Neural progenitor cell (in vitro differentiated cells): ENCODE results near the gene SLX4IP. TPM values are rescaled to one million over a fixed set of nuclear protein-coding genes. Genes with fewer than 3 reads are reported as not detected.

Experiments
- DNase-seq: peaks from one replicate; pipeline ENCODE4 v3.0.0-alpha.2; 2016; ENCODE audit warnings: low spot score
- H2AFZ ChIP-seq: fragments of 200-600 bp; sonication (generic); replicated peaks from 2 replicates; pipeline ENCODE4 v1.6.1; 2016; ENCODE audit warnings: antibody characterized with exemption
- H3F3A ChIP-seq: fragments of 200-600 bp; sonication (generic); 2 replicates; pipeline ENCODE4 v1.6.1; 2016; ENCODE audit warnings: antibody characterized with exemption, low read depth
- H3K27ac ChIP-seq: fragments of 200-600 bp; sonication (generic); 2 replicates; pipeline ENCODE4 v1.5.1; 2016; ENCODE audit warnings: mild to moderate bottlenecking
- H3K27me3 ChIP-seq: fragments of 200-600 bp; sonication (generic); 2 replicates; pipeline ENCODE4 v1.6.1; 2016; ENCODE audit warnings: mild to moderate bottlenecking, moderate library complexity
- H3K36me3 ChIP-seq: fragments of 200-600 bp; sonication (generic); 2 replicates; pipeline ENCODE4 v1.5.1; 2016
- H3K4me1 ChIP-seq: fragments of 200-600 bp; sonication (generic); 2 replicates; pipeline ENCODE4 v1.6.1; 2016; ENCODE audit warnings: mixed run types
- H3K4me2 ChIP-seq: fragments of 200-600 bp; sonication (generic); 2 replicates; pipeline ENCODE4 v1.6.1; 2016
- H3K4me3 ChIP-seq: fragments of 200-600 bp; sonication (generic); 2 replicates; pipeline ENCODE4 v1.5.1; 2016
- H3K79me2 ChIP-seq: fragments of 200-600 bp; sonication (generic); 2 replicates; pipeline ENCODE4 v1.6.1; 2016; ENCODE audit warnings: low read depth
- H3K9ac ChIP-seq: fragments of 200-600 bp; sonication (generic); 2 replicates; pipeline ENCODE4 v1.6.1; 2016
- H3K9me3 ChIP-seq: fragments of 200-600 bp; sonication (generic); 2 replicates; pipeline ENCODE4 v1.5.1; 2016; ENCODE audit warnings: low read depth
- H4K20me1 ChIP-seq: fragments of 200-600 bp; sonication (generic); 2 replicates; pipeline ENCODE4 v1.6.1; 2016; ENCODE audit warnings: low read depth
- H3K27ac Mint-ChIP-seq: 3 replicates; pipeline ENCODE4 v1.8.0; 2021; ENCODE audit warnings: mixed read lengths
- H3K27me3 Mint-ChIP-seq: 2 replicates; pipeline ENCODE4 v1.8.0; 2022; ENCODE audit warnings: low read depth, mild to moderate bottlenecking, inconsistent platforms, moderate library complexity, mixed read lengths; ENCODE audit not compliant: insufficient read depth
- H3K36me3 Mint-ChIP-seq: 3 replicates; pipeline ENCODE4 v1.8.0; 2021; ENCODE audit warnings: mixed read lengths
- H3K4me1 Mint-ChIP-seq: 3 replicates; pipeline ENCODE4 v1.8.0; 2021; ENCODE audit warnings: mixed read lengths
- H3K4me3 Mint-ChIP-seq: 3 replicates; pipeline ENCODE4 v1.8.0; 2021; ENCODE audit warnings: mild to moderate bottlenecking, moderate library complexity, mixed read lengths
- H3K9me3 Mint-ChIP-seq: 3 replicates; pipeline ENCODE4 v1.8.0; 2020; ENCODE audit warnings: mixed read lengths
- EZH2 ChIP-seq: fragments of 200-600 bp; sonication (generic); IDR thresholded peaks from 2 replicates; pipeline ENCODE4 v1.6.1; 2017; ENCODE audit warnings: antibody characterized with exemption, mild to moderate bottlenecking, moderate library complexity
- EZH2phosphoT487 ChIP-seq: fragments of 200-600 bp; sonication (generic); IDR thresholded peaks from 2 replicates; pipeline ENCODE4 v1.6.1; 2017; ENCODE audit warnings: antibody characterized with exemption
- total RNA-seq: library from RNA; depleted of rRNA; stranded (reverse); fragments of >200 nt; gene quantifications from 2 replicates; pipeline ENCODE4 v1.2.3, GENCODE V29; 2015; ENCODE audit warnings: low replicate concordance
- TF ChIP-seq, protein P1 (sequence below): fragments of 200-600 bp; sonication (generic); IDR thresholded peaks from 2 replicates; pipeline ENCODE4 v1.5.1; 2017; ENCODE audit warnings: antibody characterized with exemption, mild to moderate bottlenecking

SLX4IP gene
- total RNA-seq, 1 donor from 2014 or later: 9.5 TPM

DNA sequence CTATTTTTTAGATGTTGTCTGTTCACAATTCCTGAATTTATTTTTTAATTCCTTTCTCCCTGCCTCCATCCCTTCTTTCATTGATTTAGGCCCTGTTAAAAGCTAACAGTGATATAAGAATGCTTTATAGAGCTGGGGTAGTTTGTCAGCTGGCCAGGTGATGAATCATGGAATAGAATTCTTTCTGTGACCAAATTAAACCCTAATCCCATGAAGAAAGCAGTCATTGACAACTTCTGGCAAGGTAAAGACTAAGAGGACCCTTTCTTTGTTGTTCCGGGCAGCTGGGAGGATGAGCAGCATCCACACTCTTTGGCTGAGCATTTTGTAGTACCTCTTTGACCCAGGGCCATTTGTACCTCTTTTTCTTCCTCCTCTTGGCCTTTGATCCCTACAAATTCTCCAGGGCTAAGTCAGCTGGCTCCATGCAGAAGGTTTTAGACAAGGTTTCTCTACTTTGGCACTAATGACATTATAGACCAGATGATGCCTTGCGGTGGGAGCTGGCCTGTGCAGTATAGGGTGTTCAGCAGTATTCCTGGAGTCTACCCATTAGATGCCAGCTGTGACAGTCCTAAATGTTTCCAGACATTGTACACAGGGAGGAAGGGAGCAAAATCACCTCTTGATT is 102.9 kb downstream of the SLX4IP start:
- H4K20me1 ChIP-seq: no peaks in the 10 kb centered on the region
- H3K36me3 ChIP-seq: no peaks in the 10 kb centered on the region
- H3K9me3 ChIP-seq: no peaks in the 10 kb centered on the region
- H3K27ac ChIP-seq: no peak overlapping the region
- peaks cover 44% of the 10 kb centered on the region for H3K4me1 ChIP-seq
- H3K4me3 ChIP-seq: no peak overlapping the region
- TF ChIP-seq EZH2phosphoT487 (no peak), EZH2 (no peak)
- TF ChIP-seq, protein P1, sequence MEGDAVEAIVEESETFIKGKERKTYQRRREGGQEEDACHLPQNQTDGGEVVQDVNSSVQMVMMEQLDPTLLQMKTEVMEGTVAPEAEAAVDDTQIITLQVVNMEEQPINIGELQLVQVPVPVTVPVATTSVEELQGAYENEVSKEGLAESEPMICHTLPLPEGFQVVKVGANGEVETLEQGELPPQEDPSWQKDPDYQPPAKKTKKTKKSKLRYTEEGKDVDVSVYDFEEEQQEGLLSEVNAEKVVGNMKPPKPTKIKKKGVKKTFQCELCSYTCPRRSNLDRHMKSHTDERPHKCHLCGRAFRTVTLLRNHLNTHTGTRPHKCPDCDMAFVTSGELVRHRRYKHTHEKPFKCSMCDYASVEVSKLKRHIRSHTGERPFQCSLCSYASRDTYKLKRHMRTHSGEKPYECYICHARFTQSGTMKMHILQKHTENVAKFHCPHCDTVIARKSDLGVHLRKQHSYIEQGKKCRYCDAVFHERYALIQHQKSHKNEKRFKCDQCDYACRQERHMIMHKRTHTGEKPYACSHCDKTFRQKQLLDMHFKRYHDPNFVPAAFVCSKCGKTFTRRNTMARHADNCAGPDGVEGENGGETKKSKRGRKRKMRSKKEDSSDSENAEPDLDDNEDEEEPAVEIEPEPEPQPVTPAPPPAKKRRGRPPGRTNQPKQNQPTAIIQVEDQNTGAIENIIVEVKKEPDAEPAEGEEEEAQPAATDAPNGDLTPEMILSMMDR: no peak
- H3K79me2 ChIP-seq: peaks cover 8% of the 10 kb centered on the region
- H3K4me2 ChIP-seq: peak overlapping the region; percentile 53
- no peaks in the 10 kb centered on the region for H3K27me3 ChIP-seq
- no peak overlapping the region for H3K4me3 Mint-ChIP-seq
- peaks cover 34% of the 10 kb centered on the region for H3K4me1 Mint-ChIP-seq
- H3K9me3 Mint-ChIP-seq: peaks cover 1% of the 10 kb centered on the region
- no peak for DNase-seq
- H3K27me3 Mint-ChIP-seq: peaks cover 2% of the 10 kb centered on the region
- H3K36me3 Mint-ChIP-seq: peaks cover 5% of the 10 kb centered on the region
- no peak overlapping the region for H3K9ac ChIP-seq
- H3F3A ChIP-seq: peaks cover 27% of the 10 kb centered on the region
- no peak overlapping the region for H2AFZ ChIP-seq
- no peak overlapping the region for H3K27ac Mint-ChIP-seq

DNA sequence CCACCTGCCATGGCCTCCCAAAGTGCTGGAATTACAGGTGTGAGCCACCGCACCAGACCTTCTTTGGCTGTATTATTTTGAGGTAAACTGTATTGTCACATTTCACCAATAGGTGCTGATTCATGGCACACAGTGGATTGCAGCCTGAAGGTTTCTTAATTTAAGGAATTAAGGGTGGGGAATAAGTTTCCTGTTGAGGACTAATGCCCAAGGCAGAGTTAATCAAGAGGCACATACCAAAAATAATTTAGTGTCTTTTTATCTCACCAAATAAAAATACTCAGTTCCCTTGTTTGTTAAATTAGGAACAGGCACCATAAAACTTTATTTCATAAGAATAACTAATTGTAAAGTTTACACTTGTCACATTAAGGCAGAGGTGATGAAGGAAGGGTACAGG is 103.7 kb downstream of the SLX4IP start:
- H3K27ac Mint-ChIP-seq: no peak overlapping the region
- Histone ChIP-seq H3K79me2 (peaks cover 8% of the 10 kb centered on the region), H3F3A (peaks cover 27% of the 10 kb centered on the region), H3K9me3 (no peaks in the 10 kb centered on the region), H3K36me3 (no peaks in the 10 kb centered on the region), H3K9ac (no peak overlapping the region), H3K4me3 (no peak overlapping the region), H3K27me3 (no peaks in the 10 kb centered on the region), H2AFZ (no peak overlapping the region), H3K27ac (no peak overlapping the region), H3K4me1 (peaks cover 44% of the 10 kb centered on the region), H4K20me1 (no peaks in the 10 kb centered on the region), H3K4me2 (no peak overlapping the region)
- peaks cover 3% of the 10 kb centered on the region for H3K36me3 Mint-ChIP-seq
- no peak overlapping the region for H3K4me3 Mint-ChIP-seq
- H3K4me1 Mint-ChIP-seq: peaks cover 34% of the 10 kb centered on the region
- peaks cover 1% of the 10 kb centered on the region for H3K9me3 Mint-ChIP-seq
- peaks cover 2% of the 10 kb centered on the region for H3K27me3 Mint-ChIP-seq
- DNase-seq: no peak
- TF ChIP-seq EZH2 (no peak), EZH2phosphoT487 (no peak)
- TF ChIP-seq, protein P1: no peak

DNA sequence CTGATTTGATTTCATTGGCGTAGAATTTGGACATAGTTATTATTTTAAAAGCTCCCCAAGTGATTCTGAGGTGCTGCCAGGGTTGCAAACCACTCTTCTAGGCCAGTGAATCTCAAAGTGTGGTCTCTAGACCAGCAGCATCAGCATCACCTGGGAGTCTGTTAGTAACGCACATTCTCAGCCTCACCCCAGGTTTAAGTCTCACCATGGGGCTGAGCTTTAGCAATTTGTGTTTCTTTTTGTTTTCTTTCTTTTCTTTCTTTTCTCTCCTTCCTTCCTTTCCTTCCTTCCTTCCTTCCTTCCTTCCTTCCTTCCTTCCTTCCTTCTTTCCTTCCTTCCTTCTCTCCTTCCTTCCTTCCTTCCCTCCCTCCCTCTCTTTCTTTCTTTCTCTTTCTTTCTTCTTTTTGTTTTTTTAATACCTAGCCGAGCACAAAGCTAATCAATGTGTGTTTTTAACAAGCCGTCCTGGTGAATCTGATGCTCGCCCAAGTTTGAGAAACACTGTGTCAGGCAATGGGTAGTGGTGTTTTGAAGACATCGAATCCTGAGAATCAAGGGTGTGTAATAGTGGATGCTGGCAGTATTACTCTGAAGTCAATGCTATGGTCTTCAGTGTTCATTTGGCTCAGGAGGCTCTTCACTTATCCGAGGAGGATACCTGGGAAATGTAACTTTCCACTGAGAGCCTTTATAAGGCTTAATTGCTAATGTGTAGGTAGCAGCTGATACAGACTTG is 104.9 kb downstream of the SLX4IP start:
- H3K9me3 ChIP-seq: no peaks in the 10 kb centered on the region
- no peaks in the 10 kb centered on the region for H3K27me3 ChIP-seq
- H3K4me3 ChIP-seq: no peak overlapping the region
- Mint-ChIP-seq H3K36me3 (peaks cover under 1% of the 10 kb centered on the region), H3K27me3 (peaks cover 2% of the 10 kb centered on the region), H3K9me3 (peaks cover under 1% of the 10 kb centered on the region), H3K4me3 (no peak overlapping the region), H3K27ac (no peak overlapping the region), H3K4me1 (peaks cover 34% of the 10 kb centered on the region)
- H3F3A ChIP-seq: peaks cover 27% of the 10 kb centered on the region
- H3K4me2 ChIP-seq: peak overlapping the region; percentile 24
- H3K36me3 ChIP-seq: no peaks in the 10 kb centered on the region
- H3K27ac ChIP-seq: peak overlapping the region; percentile 48
- TF ChIP-seq EZH2phosphoT487 (no peak), EZH2 (no peak)
- TF ChIP-seq, protein P1: no peak
- H2AFZ ChIP-seq: no peak overlapping the region
- H3K79me2 ChIP-seq: peaks cover 8% of the 10 kb centered on the region
- no peak for DNase-seq
- peaks cover 44% of the 10 kb centered on the region for H3K4me1 ChIP-seq
- H4K20me1 ChIP-seq: no peaks in the 10 kb centered on the region
- H3K9ac ChIP-seq: no peak overlapping the region
